Left ventricle myocardium inferior (tissue), 1 donor: ENCODE measurements around the gene MSI2. TPM values are rescaled to one million over a fixed set of nuclear protein-coding genes. Genes with fewer than 3 reads are reported as not detected.

Experiments
- DNase-seq: peaks from one replicate; pipeline ENCODE4 v3.0.0-alpha.2; 2020
- H3K27ac ChIP-seq: fragments of 200-600 bp; replicated peaks from 2 replicates; pipeline ENCODE4 v1.8.0; 2021
- H3K27me3 ChIP-seq: fragments of 200-600 bp; 2 replicates; pipeline ENCODE4 v1.8.0; 2021; ENCODE audit warnings: low read depth
- H3K36me3 ChIP-seq: fragments of 200-600 bp; 2 replicates; pipeline ENCODE4 v1.8.0; 2021
- H3K4me1 ChIP-seq: fragments of 200-600 bp; 2 replicates; pipeline ENCODE4 v1.8.0; 2021
- H3K4me3 ChIP-seq: fragments of 200-600 bp; 2 replicates; pipeline ENCODE4 v1.8.0; 2021; ENCODE audit warnings: mild to moderate bottlenecking, moderate library complexity
- H3K9me3 ChIP-seq: fragments of 200-600 bp; replicated peaks from 2 replicates; pipeline ENCODE4 v1.8.0; 2021
- CTCF ChIP-seq: fragments of 200-600 bp; IDR thresholded peaks from 2 replicates; pipeline ENCODE4 v1.8.0; 2021; ENCODE audit warnings: antibody characterized with exemption, mild to moderate bottlenecking, borderline replicate concordance
- intact Hi-C: fragments of 100-400 bp; cut with micrococcal nuclease; formaldehyde crosslinking; loops from one replicate; pipeline ENCODE4 v1.11.0; 2022
- total RNA-seq: library from RNA; stranded (reverse); fragmentation: NEBNext Ultra II Directional; extraction: Animal tissue kit (Norgen Biotek cat#: 25700); gene quantifications from one replicate; pipeline ENCODE4 v1.2.1, GENCODE V29; 2021
- donor health status: DM: no; HTN: yes; CAD: no; lungs with severe emphysema.

The MSI2 gene
- total RNA-seq, 1 donor from 2014 or later: 118 TPM

GRCh38 chr17:57652811-57653210 is 396.5 kb downstream of the MSI2 start:
- no peak for TF ChIP-seq CTCF
- H3K4me1 ChIP-seq: no peaks in the 10 kb centered on the region
- intact Hi-C loops: no loop called here
- no peaks in the 10 kb centered on the region for H3K9me3 ChIP-seq
- H3K4me3 ChIP-seq: no peak overlapping the region
- H3K27ac ChIP-seq: no peak overlapping the region
- no peaks in the 10 kb centered on the region for H3K27me3 ChIP-seq
- H3K36me3 ChIP-seq: no peaks in the 10 kb centered on the region
- DNase-seq: no peak

GRCh38 chr17:57653279-57653678 is 397.0 kb downstream of the MSI2 start:
- no peak for TF ChIP-seq CTCF
- no peaks in the 10 kb centered on the region for H3K9me3 ChIP-seq
- no peak overlapping the region for H3K4me3 ChIP-seq
- DNase-seq: no peak
- peaks cover 4% of the 10 kb centered on the region for H3K36me3 ChIP-seq
- no peaks in the 10 kb centered on the region for H3K27me3 ChIP-seq
- no peak overlapping the region for H3K27ac ChIP-seq
- intact Hi-C loops: no loop called here
- H3K4me1 ChIP-seq: no peaks in the 10 kb centered on the region

- Histone ChIP-seq H3K27ac (no peak overlapping the region), H3K36me3 (peaks cover 7% of the 10 kb centered on the region), H3K9me3 (no peaks in the 10 kb centered on the region), H3K4me3 (no peak overlapping the region), H3K27me3 (no peaks in the 10 kb centered on the region), H3K4me1 (no peaks in the 10 kb centered on the region)
- TF ChIP-seq CTCF: no peak
- intact Hi-C loops: no loop called here
- DNase-seq: no peak
These were observed 397.9 kb downstream of the MSI2 start for GRCh38 chr17:57654040-57654775.

GRCh38 chr17:57655553-57655952 is 399.2 kb downstream of the MSI2 start:
- H3K36me3 ChIP-seq: peaks cover 7% of the 10 kb centered on the region
- no peaks in the 10 kb centered on the region for H3K9me3 ChIP-seq
- no peak for TF ChIP-seq CTCF
- no peak overlapping the region for H3K4me3 ChIP-seq
- DNase-seq: no peak
- no peaks in the 10 kb centered on the region for H3K27me3 ChIP-seq
- H3K27ac ChIP-seq: no peak overlapping the region
- no peaks in the 10 kb centered on the region for H3K4me1 ChIP-seq
- intact Hi-C loops: no loop called here

GRCh38 chr17:57657211-57657610 is 400.9 kb downstream of the MSI2 start:
- H3K4me3 ChIP-seq: no peak overlapping the region
- DNase-seq: no peak
- H3K27me3 ChIP-seq: no peaks in the 10 kb centered on the region
- no peak overlapping the region for H3K27ac ChIP-seq
- peaks cover 12% of the 10 kb centered on the region for H3K4me1 ChIP-seq
- no peaks in the 10 kb centered on the region for H3K9me3 ChIP-seq
- H3K36me3 ChIP-seq: peaks cover 7% of the 10 kb centered on the region
- intact Hi-C loops: no loop called here
- no peak for TF ChIP-seq CTCF
